ENCODE data around the gene ENTREP1. TPM values are rescaled to one million over a fixed set of nuclear protein-coding genes. Genes with fewer than 3 reads are reported as not detected.

The ENTREP1 gene
- total and polyA plus RNA-seq, 10 donors, result 0.61 to 2.6 (median 1.2) TPM

Other genes with a start within 250 kb of the ENTREP1 start
- gene TJP2, start 150.9 kb upstream of the ENTREP1 start, total RNA-seq, result 10 to 100 TPM; 11.3 to 20.5 (median 16.1) TPM
- 1 to 10 TPM; 2.9 to 5.6 (median 5.2) TPM for gene TJP2, start 150.9 kb upstream of the ENTREP1 start, polyA plus RNA-seq